ENCODE results near the gene STARD5. TPM values are rescaled to one million over a fixed set of nuclear protein-coding genes. Genes with fewer than 3 reads are reported as not detected.

STARD5 gene
- total and polyA plus RNA-seq, 2 experiments from 2014 or later, result 7.2 to 12.1 TPM

DNA sequence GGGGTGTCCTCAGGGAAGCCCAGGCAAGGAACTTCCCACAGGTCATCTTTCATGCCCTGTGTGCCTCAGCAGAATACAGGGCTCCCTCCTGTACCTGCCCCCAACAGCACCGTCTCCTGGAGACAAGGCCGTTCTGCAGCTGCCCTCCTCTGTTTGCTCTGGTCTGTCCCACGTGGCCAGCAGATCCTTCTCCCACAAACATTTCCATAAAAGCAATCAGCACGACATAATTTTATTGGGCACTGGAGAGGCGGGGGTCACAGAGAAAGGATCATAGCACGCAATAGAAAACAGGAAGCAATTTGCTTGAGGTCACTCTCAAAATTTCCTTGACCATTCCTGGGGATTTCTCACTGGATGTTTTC lies 29.4 kb downstream of the STARD5 start:
- H3F3A ChIP-seq (ENCODE audit: insufficient read depth), result 0 out of 2 replicates have a peak, but pooled peaks cover 14% of the 10 kb centered on the region
- H3K4me2 ChIP-seq (ENCODE audit: unreplicated experiment), result no peak overlapping the region
- in situ Hi-C loops (cut with MboI), result no loop called here
- no peaks in the 10 kb centered on the region for H3K27me3 ChIP-seq (replicated peaks; ENCODE audit: insufficient read depth)
- H3K36me3 ChIP-seq (ENCODE audit: low read depth), result no peaks in the 10 kb centered on the region
- no peak overlapping the region for H2AFZ ChIP-seq
- H3K27ac ChIP-seq, result no peak overlapping the region
- WGBS, 2 experiments (ENCODE audit: low coverage in 1 of 2, low lambda C conversion rate in 2 of 2, missing lambda C conversion rate in 2 of 2), result 66 to 72% methylated on average over 6 of the region's 6 CpGs
- H4K20me1 ChIP-seq (ENCODE audit: insufficient read depth), result no peaks in the 10 kb centered on the region
- H3K79me2 ChIP-seq (ENCODE audit: insufficient read depth), result no peaks in the 10 kb centered on the region
- peaks cover 13% of the 10 kb centered on the region for H3K4me1 ChIP-seq (ENCODE audit: insufficient read depth)
- H3K9me3 ChIP-seq (ENCODE audit: low read depth), result no peaks in the 10 kb centered on the region
- TF ChIP-seq EZH2 (IDR thresholded peaks at IDR 0.05; ENCODE audit: insufficient read depth, poor library complexity, severe bottlenecking) (no peak), EZH2phosphoT487 (IDR thresholded peaks at IDR 0.05; ENCODE audit: insufficient read depth, low read depth) (no peak)
- DNase-seq, result no peak
- no peaks in the 10 kb centered on the region for H3K9me2 ChIP-seq (ENCODE audit: insufficient read depth)
- no peak overlapping the region for H3K9ac ChIP-seq
- no peak overlapping the region for H3K4me3 ChIP-seq

DNA sequence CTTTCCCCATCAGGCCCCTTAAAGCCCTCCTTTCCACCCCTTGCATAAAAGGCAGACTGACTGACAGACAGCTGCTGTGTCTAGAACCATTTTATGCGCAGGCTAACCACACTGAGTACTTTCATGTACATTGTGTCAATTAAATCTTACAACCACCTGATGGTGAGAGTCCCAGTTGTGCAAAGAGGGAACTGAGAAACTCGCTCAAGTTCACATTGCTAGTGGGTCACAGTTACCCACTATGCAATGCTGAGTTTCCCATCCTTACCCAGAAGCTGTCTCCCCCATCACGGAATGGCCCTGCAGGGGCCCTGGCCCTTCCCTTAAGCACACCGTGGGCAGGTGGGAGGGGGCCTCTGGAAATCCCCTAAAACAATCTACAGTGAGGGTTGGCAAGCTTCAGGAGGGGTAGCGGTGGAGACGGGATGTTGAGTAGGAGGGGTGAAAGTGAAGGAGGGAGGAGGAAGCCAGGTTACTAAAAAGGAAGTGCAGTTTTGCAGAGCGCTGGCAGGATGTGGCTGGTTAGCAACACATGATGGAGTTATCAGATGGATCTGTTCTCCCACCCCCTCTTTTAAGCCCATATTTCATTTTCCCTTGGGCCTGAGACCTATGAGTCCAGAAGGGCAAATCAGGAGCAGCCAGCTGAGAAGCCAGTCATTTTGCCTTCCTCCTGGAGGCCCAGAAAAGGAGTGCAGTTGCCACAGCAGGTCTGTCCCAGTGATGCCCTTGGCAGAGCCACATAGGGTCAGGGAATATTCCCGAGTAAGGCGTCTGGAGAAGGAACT lies 30.0 kb downstream of the STARD5 start:
- no peak overlapping the region for H3K9ac ChIP-seq

DNA sequence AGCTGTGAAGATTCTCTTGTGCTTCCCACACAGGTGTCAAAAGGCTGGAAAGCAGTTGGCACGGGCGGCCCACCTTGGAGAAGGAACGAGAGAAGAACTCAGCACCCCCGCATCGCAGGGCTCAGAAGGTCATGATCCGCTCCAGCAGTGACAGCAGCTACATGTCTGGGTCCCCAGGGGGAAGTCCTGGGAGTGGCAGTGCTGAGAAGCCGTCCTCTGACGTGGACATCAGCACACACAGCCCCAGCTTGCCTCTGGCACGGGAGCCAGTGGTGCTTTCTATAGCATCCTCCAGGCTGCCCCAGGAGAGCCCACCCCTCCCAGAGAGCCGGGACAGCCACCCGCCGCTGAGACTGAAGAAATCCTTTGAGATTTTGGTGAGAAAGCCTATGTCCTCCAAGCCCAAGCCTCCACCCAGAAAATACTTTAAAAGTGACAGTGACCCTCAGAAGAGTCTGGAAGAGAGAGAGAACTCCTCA lies 31.4 kb downstream of the STARD5 start:
- Histone ChIP-seq H3K36me3 (ENCODE audit: low read depth) (no peaks in the 10 kb centered on the region), H3K27ac (no peak overlapping the region), H3K9me2 (ENCODE audit: insufficient read depth) (no peaks in the 10 kb centered on the region), H3K9me3 (ENCODE audit: low read depth) (no peaks in the 10 kb centered on the region), H3K4me2 (ENCODE audit: unreplicated experiment) (no peak overlapping the region), H3K4me1 (ENCODE audit: insufficient read depth) (peaks cover 8% of the 10 kb centered on the region), H2AFZ (no peak overlapping the region), H3F3A (ENCODE audit: insufficient read depth) (0 out of 2 replicates have a peak, but pooled peaks cover 14% of the 10 kb centered on the region), H3K9ac (no peak overlapping the region), H3K79me2 (ENCODE audit: insufficient read depth) (no peaks in the 10 kb centered on the region), H3K27me3 (replicated peaks; ENCODE audit: insufficient read depth) (no peaks in the 10 kb centered on the region), H4K20me1 (ENCODE audit: insufficient read depth) (no peaks in the 10 kb centered on the region), H3K4me3 (no peak overlapping the region)
- no peak for DNase-seq
- 74 to 85% methylated on average over 11 to 12 of the region's 12 CpGs for WGBS, 2 experiments (ENCODE audit: low coverage in 1 of 2, low lambda C conversion rate in 2 of 2, missing lambda C conversion rate in 2 of 2)
- TF ChIP-seq EZH2phosphoT487 (IDR thresholded peaks at IDR 0.05; ENCODE audit: insufficient read depth, low read depth) (no peak), EZH2 (IDR thresholded peaks at IDR 0.05; ENCODE audit: insufficient read depth, poor library complexity, severe bottlenecking) (no peak)
- in situ Hi-C loops (cut with MboI), result no loop called here

More for the DNA sequence above, 30.0 kb downstream of the STARD5 start:
- Histone ChIP-seq H3K4me2 (ENCODE audit: unreplicated experiment) (no peak overlapping the region), H3K9me2 (ENCODE audit: insufficient read depth) (no peaks in the 10 kb centered on the region), H3K27me3 (replicated peaks; ENCODE audit: insufficient read depth) (no peaks in the 10 kb centered on the region), H3K9me3 (ENCODE audit: low read depth) (no peaks in the 10 kb centered on the region), H3K27ac (no peak overlapping the region), H3K4me1 (ENCODE audit: insufficient read depth) (peaks cover 13% of the 10 kb centered on the region), H4K20me1 (ENCODE audit: insufficient read depth) (no peaks in the 10 kb centered on the region), H3K36me3 (ENCODE audit: low read depth) (no peaks in the 10 kb centered on the region), H3K4me3 (no peak overlapping the region), H2AFZ (no peak overlapping the region), H3K79me2 (ENCODE audit: insufficient read depth) (no peaks in the 10 kb centered on the region), H3F3A (ENCODE audit: insufficient read depth) (0 out of 2 replicates have a peak, but pooled peaks cover 14% of the 10 kb centered on the region)
- DNase-seq, result no peak
- 84 to 86% methylated on average over 9 of the region's 9 CpGs for WGBS, 2 experiments (ENCODE audit: low coverage in 1 of 2, low lambda C conversion rate in 2 of 2, missing lambda C conversion rate in 2 of 2)
- TF ChIP-seq EZH2 (IDR thresholded peaks at IDR 0.05; ENCODE audit: insufficient read depth, poor library complexity, severe bottlenecking) (no peak), EZH2phosphoT487 (IDR thresholded peaks at IDR 0.05; ENCODE audit: insufficient read depth, low read depth) (no peak)
- in situ Hi-C loops (cut with MboI), result no loop called here

DNA sequence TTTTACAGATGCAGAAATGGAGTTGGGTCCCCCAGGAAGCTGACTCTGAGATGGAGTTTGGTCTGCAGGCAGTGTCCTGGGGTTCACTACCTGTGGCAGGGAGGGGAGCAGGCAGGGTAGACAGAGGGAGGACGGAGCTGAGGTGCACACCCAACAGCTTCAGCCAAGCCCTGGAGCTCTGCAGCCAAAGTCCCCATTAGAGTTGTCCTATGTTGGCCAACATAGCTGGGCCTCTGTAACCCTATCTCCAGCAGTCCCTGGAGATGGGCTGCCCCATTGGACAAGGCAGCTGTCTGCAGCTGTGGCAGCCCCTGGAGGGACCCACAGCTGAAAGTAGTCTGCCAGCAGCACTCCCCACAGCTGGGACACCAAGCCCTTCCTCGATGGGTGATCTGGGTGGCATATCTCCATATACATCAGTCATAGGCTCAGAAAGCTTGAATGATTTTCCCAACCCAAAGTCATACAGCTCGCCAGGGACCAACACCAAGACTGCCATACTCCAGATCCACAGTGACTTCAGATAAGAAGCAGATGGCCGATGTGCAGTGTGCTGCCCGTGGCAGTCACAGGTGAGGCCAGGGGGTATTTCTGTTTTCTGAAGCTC lies 31.9 kb downstream of the STARD5 start:
- WGBS, 2 experiments (ENCODE audit: low coverage in 1 of 2, low lambda C conversion rate in 2 of 2, missing lambda C conversion rate in 2 of 2), result 57 to 69% methylated on average over 5 of the region's 5 CpGs
- in situ Hi-C loops (cut with MboI), result no loop called here
- Histone ChIP-seq H2AFZ (no peak overlapping the region), H4K20me1 (ENCODE audit: insufficient read depth) (no peaks in the 10 kb centered on the region), H3K4me1 (ENCODE audit: insufficient read depth) (peaks cover 2% of the 10 kb centered on the region), H3K36me3 (ENCODE audit: low read depth) (no peaks in the 10 kb centered on the region), H3K9me3 (ENCODE audit: low read depth) (no peaks in the 10 kb centered on the region), H3K79me2 (ENCODE audit: insufficient read depth) (no peaks in the 10 kb centered on the region), H3K9me2 (ENCODE audit: insufficient read depth) (no peaks in the 10 kb centered on the region), H3F3A (ENCODE audit: insufficient read depth) (0 out of 2 replicates have a peak, but pooled peaks cover 14% of the 10 kb centered on the region), H3K4me3 (no peak overlapping the region), H3K4me2 (ENCODE audit: unreplicated experiment) (no peak overlapping the region), H3K27me3 (replicated peaks; ENCODE audit: insufficient read depth) (no peaks in the 10 kb centered on the region), H3K9ac (no peak overlapping the region), H3K27ac (no peak overlapping the region)
- no peak for TF ChIP-seq EZH2phosphoT487 (IDR thresholded peaks at IDR 0.05; ENCODE audit: insufficient read depth, low read depth)
- no peak for DNase-seq
